Transverse colon (tissue), 4 donors: ENCODE measurements around the gene SDSL.

Source experiments
- CTCF ChIP-seq, 5 experiments: fragments of 200-600 bp in 3 of 5; fragments of 450-650 bp in 2 of 5; sonication (generic) in 3 of 5; IDR thresholded peaks; 1 replicate in 2 of 5; 2 replicates in 3 of 5; pipeline ENCODE4 v1.5.1; 2016 to 2017; ENCODE audit warnings: antibody characterized with exemption in 5 of 5, inconsistent platforms in 3 of 5, mild to moderate bottlenecking in 2 of 5, moderate library complexity in 1 of 5
- EP300 ChIP-seq: sonication (generic); formaldehyde crosslinking; IDR thresholded peaks from one replicate; pipeline ENCODE4 v1.6.1; 2017; ENCODE audit warnings: antibody characterized with exemption, low read depth
- POLR2A ChIP-seq: fragments of 450-650 bp; IDR thresholded peaks from one replicate; pipeline ENCODE4 v1.6.1; 2016; ENCODE audit warnings: antibody characterized with exemption, mild to moderate bottlenecking, moderate library complexity
- POLR2AphosphoS5 ChIP-seq, 3 donors: sonication (generic); formaldehyde crosslinking; IDR thresholded peaks; one replicate each; pipeline ENCODE4 v1.6.1; 2016; ENCODE audit warnings: antibody characterized with exemption in 3 of 3

DNA sequence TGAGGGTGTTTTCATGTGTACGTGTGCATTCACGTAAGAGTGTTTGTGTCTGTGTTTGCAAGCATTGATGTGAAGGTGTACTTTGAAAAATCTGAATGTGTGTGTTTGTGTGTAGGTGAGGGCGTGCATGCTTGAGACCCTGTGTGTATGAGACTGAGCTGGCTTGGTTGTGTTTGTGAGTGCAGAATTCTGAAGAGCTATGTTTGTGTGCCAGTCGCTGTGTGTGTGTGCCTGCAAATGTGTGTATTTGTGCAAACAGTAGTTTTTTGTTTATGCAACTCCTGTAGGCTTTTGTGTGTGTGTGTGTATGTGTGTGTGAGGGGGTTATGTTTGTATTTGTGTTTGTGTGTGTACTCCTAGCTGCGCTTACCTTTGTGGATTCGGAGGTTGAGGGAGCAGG lies 51.2 kb downstream of the SDSL start:
- no peak for TF ChIP-seq CTCF (IDR thresholded peaks at IDR 0.05)
- TF ChIP-seq POLR2A, result no peak
- no peak for TF ChIP-seq POLR2AphosphoS5 (IDR thresholded peaks at IDR 0.05)
- TF ChIP-seq EP300, result no peak
